ENCODE data around the gene ALDOB.

Gene ALDOB

GRCh38 chr9:101432171-101432570, 3.4 kb downstream of the ALDOB start:
- H3K4me3 ChIP-seq (ENCODE audit: low read length in 2 of 2): no peak overlapping the region
- no peak overlapping the region for H3K4me2 ChIP-seq (ENCODE audit: insufficient read depth, low read length, poor library complexity, severe bottlenecking)
- H3K14ac ChIP-seq (ENCODE audit: low read length): no peak overlapping the region
- H3K4ac ChIP-seq (ENCODE audit: low read length): no peak overlapping the region
- H3K18ac ChIP-seq (ENCODE audit: low read length): no peak overlapping the region
- no peaks in the 10 kb centered on the region for H3K9me3 ChIP-seq (replicated peaks in 1 of 2; ENCODE audit: control insufficient read depth in 2 of 2, insufficient read depth in 1 of 2, low read depth in 1 of 2, low read length in 2 of 2)
- no peak overlapping the region for H2BK12ac ChIP-seq (ENCODE audit: low read length)
- H2BK120ac ChIP-seq (ENCODE audit: low read depth, low read length): no peak overlapping the region
- no peak for DNase-seq (ENCODE audit: low spot score)
- H2BK15ac ChIP-seq (ENCODE audit: low read length): no peak overlapping the region
- no peak overlapping the region for H3K23ac ChIP-seq (ENCODE audit: low read depth, low read length, poor library complexity)
- no peak overlapping the region for H4K8ac ChIP-seq (ENCODE audit: low read depth, low read length)
- H3K9ac ChIP-seq (ENCODE audit: low read depth, low read length, poor library complexity): no peak overlapping the region
- no peak overlapping the region for H2AK5ac ChIP-seq (ENCODE audit: low read depth, low read length)
- no peak overlapping the region for H4K91ac ChIP-seq (ENCODE audit: low read depth, low read length, poor library complexity)
- peaks cover 0 to 21% (median 0%) of the 10 kb centered on the region in 3 experiments for H3K27me3 ChIP-seq (ENCODE audit: control insufficient read depth in 3 of 3, insufficient read depth in 3 of 3, low read depth in 1 of 3, low read length in 3 of 3)
- H3K36me3 ChIP-seq (replicated peaks in 1 of 2; ENCODE audit: control insufficient read depth in 2 of 2, insufficient read depth in 2 of 2, low read length in 2 of 2): no peaks in the 10 kb centered on the region
- H2AFZ ChIP-seq (ENCODE audit: low read length): no peak overlapping the region
- H3K79me1 ChIP-seq (ENCODE audit: low read depth, low read length): no peaks in the 10 kb centered on the region
- no peak overlapping the region for H2BK5ac ChIP-seq (ENCODE audit: low read length)
- H3K4me1 ChIP-seq (ENCODE audit: control insufficient read depth in 2 of 2, insufficient read depth in 1 of 2, low read depth in 1 of 2, low read length in 2 of 2): peaks cover 0 to 2% of the 10 kb centered on the region in 2 donors
- no peak overlapping the region for H3K27ac ChIP-seq (replicated peaks; ENCODE audit: low read length)

- no peak for DNase-seq (ENCODE audit: low spot score)
- Histone ChIP-seq H4K91ac (ENCODE audit: low read depth, low read length, poor library complexity) (no peak overlapping the region), H3K27ac (replicated peaks; ENCODE audit: low read length) (no peak overlapping the region), H3K14ac (ENCODE audit: low read length) (no peak overlapping the region), H3K9me3 (replicated peaks in 1 of 2; ENCODE audit: control insufficient read depth in 2 of 2, insufficient read depth in 1 of 2, low read depth in 1 of 2, low read length in 2 of 2) (no peaks in the 10 kb centered on the region), H3K4me2 (ENCODE audit: insufficient read depth, low read length, poor library complexity, severe bottlenecking) (no peak overlapping the region), H4K8ac (ENCODE audit: low read depth, low read length) (no peak overlapping the region), H2BK120ac (ENCODE audit: low read depth, low read length) (no peak overlapping the region), H3K23ac (ENCODE audit: low read depth, low read length, poor library complexity) (no peak overlapping the region), H3K79me1 (ENCODE audit: low read depth, low read length) (no peaks in the 10 kb centered on the region), H2AK5ac (ENCODE audit: low read depth, low read length) (no peak overlapping the region), H2BK15ac (ENCODE audit: low read length) (no peak overlapping the region), H3K18ac (ENCODE audit: low read length) (no peak overlapping the region), H3K4me3 (ENCODE audit: low read length in 2 of 2) (no peak overlapping the region), H3K4ac (ENCODE audit: low read length) (no peak overlapping the region), H3K27me3 (ENCODE audit: control insufficient read depth in 3 of 3, insufficient read depth in 3 of 3, low read depth in 1 of 3, low read length in 3 of 3) (peaks cover 0 to 21% (median 0%) of the 10 kb centered on the region in 3 experiments), H2BK5ac (ENCODE audit: low read length) (no peak overlapping the region), H3K36me3 (replicated peaks in 1 of 2; ENCODE audit: control insufficient read depth in 2 of 2, insufficient read depth in 2 of 2, low read length in 2 of 2) (no peaks in the 10 kb centered on the region), H2BK12ac (ENCODE audit: low read length) (no peak overlapping the region), H3K4me1 (ENCODE audit: control insufficient read depth in 2 of 2, insufficient read depth in 1 of 2, low read depth in 1 of 2, low read length in 2 of 2) (peaks cover 0 to 2% of the 10 kb centered on the region in 2 donors), H3K9ac (ENCODE audit: low read depth, low read length, poor library complexity) (no peak overlapping the region), H2AFZ (ENCODE audit: low read length) (no peak overlapping the region)
- no CpG with 5 or more reads among the region's 7 CpGs for WGBS, 2 donors (ENCODE audit: extremely low coverage in 2 of 2, insufficient read length in 2 of 2, insufficient replicate concordance in 1 of 2)
Measured at GRCh38 chr9:101429736-101430135, 5.8 kb downstream of the ALDOB start.

- Histone ChIP-seq H3K27ac (replicated peaks; ENCODE audit: low read length) (no peak overlapping the region), H3K9ac (ENCODE audit: low read depth, low read length, poor library complexity) (no peak overlapping the region), H3K4me1 (ENCODE audit: control insufficient read depth in 2 of 2, insufficient read depth in 1 of 2, low read depth in 1 of 2, low read length in 2 of 2) (peaks cover 0 to 2% of the 10 kb centered on the region in 2 donors), H3K23ac (ENCODE audit: low read depth, low read length, poor library complexity) (no peak overlapping the region), H2AFZ (ENCODE audit: low read length) (no peak overlapping the region), H2BK15ac (ENCODE audit: low read length) (no peak overlapping the region), H3K4me3 (ENCODE audit: low read length in 2 of 2) (no peak overlapping the region), H2BK120ac (ENCODE audit: low read depth, low read length) (no peak overlapping the region), H2BK5ac (ENCODE audit: low read length) (no peak overlapping the region), H3K9me3 (replicated peaks in 1 of 2; ENCODE audit: control insufficient read depth in 2 of 2, insufficient read depth in 1 of 2, low read depth in 1 of 2, low read length in 2 of 2) (no peaks in the 10 kb centered on the region), H3K36me3 (replicated peaks in 1 of 2; ENCODE audit: control insufficient read depth in 2 of 2, insufficient read depth in 2 of 2, low read length in 2 of 2) (no peaks in the 10 kb centered on the region), H3K18ac (ENCODE audit: low read length) (no peak overlapping the region), H2AK5ac (ENCODE audit: low read depth, low read length) (no peak overlapping the region), H3K27me3 (ENCODE audit: control insufficient read depth in 3 of 3, insufficient read depth in 3 of 3, low read depth in 1 of 3, low read length in 3 of 3) (peaks cover 0 to 18% (median 0%) of the 10 kb centered on the region in 3 experiments), H3K4ac (ENCODE audit: low read length) (no peak overlapping the region), H2BK12ac (ENCODE audit: low read length) (no peak overlapping the region), H3K4me2 (ENCODE audit: insufficient read depth, low read length, poor library complexity, severe bottlenecking) (no peak overlapping the region), H4K91ac (ENCODE audit: low read depth, low read length, poor library complexity) (no peak overlapping the region), H3K79me1 (ENCODE audit: low read depth, low read length) (no peaks in the 10 kb centered on the region), H3K14ac (ENCODE audit: low read length) (no peak overlapping the region), H4K8ac (ENCODE audit: low read depth, low read length) (no peak overlapping the region)
- no CpG with 5 or more reads among the region's 3 CpGs for WGBS, 2 donors (ENCODE audit: extremely low coverage in 2 of 2, insufficient read length in 2 of 2, insufficient replicate concordance in 1 of 2)
- DNase-seq (ENCODE audit: low spot score): no peak
Measured at GRCh38 chr9:101428909-101429308, 6.7 kb downstream of the ALDOB start.

- H3K9ac ChIP-seq (ENCODE audit: low read depth, low read length, poor library complexity): no peak overlapping the region
- H2BK120ac ChIP-seq (ENCODE audit: low read depth, low read length): no peak overlapping the region
- H3K14ac ChIP-seq (ENCODE audit: low read length): no peak overlapping the region
- H3K9me3 ChIP-seq (replicated peaks in 1 of 2; ENCODE audit: control insufficient read depth in 2 of 2, insufficient read depth in 1 of 2, low read depth in 1 of 2, low read length in 2 of 2): no peaks in the 10 kb centered on the region
- no peak overlapping the region for H4K8ac ChIP-seq (ENCODE audit: low read depth, low read length)
- no peak overlapping the region for H3K18ac ChIP-seq (ENCODE audit: low read length)
- no peak overlapping the region for H2BK12ac ChIP-seq (ENCODE audit: low read length)
- no CpG with 5 or more reads among the region's 3 CpGs for WGBS, 2 donors (ENCODE audit: extremely low coverage in 2 of 2, insufficient read length in 2 of 2, insufficient replicate concordance in 1 of 2)
- peaks cover 0 to 18% (median 0%) of the 10 kb centered on the region in 3 experiments for H3K27me3 ChIP-seq (ENCODE audit: control insufficient read depth in 3 of 3, insufficient read depth in 3 of 3, low read depth in 1 of 3, low read length in 3 of 3)
- no peak overlapping the region for H3K4me2 ChIP-seq (ENCODE audit: insufficient read depth, low read length, poor library complexity, severe bottlenecking)
- H3K23ac ChIP-seq (ENCODE audit: low read depth, low read length, poor library complexity): no peak overlapping the region
- H2BK5ac ChIP-seq (ENCODE audit: low read length): no peak overlapping the region
- peaks cover 0 to 2% of the 10 kb centered on the region in 2 donors for H3K4me1 ChIP-seq (ENCODE audit: control insufficient read depth in 2 of 2, insufficient read depth in 1 of 2, low read depth in 1 of 2, low read length in 2 of 2)
- H3K79me1 ChIP-seq (ENCODE audit: low read depth, low read length): no peaks in the 10 kb centered on the region
- H3K4me3 ChIP-seq (ENCODE audit: low read length in 2 of 2): no peak overlapping the region
- no peaks in the 10 kb centered on the region for H3K36me3 ChIP-seq (replicated peaks in 1 of 2; ENCODE audit: control insufficient read depth in 2 of 2, insufficient read depth in 2 of 2, low read length in 2 of 2)
- no peak overlapping the region for H2AFZ ChIP-seq (ENCODE audit: low read length)
- no peak overlapping the region for H3K4ac ChIP-seq (ENCODE audit: low read length)
- no peak overlapping the region for H2AK5ac ChIP-seq (ENCODE audit: low read depth, low read length)
- no peak overlapping the region for H4K91ac ChIP-seq (ENCODE audit: low read depth, low read length, poor library complexity)
- no peak for DNase-seq (ENCODE audit: low spot score)
- no peak overlapping the region for H2BK15ac ChIP-seq (ENCODE audit: low read length)
- no peak overlapping the region for H3K27ac ChIP-seq (replicated peaks; ENCODE audit: low read length)
Measured at GRCh38 chr9:101427957-101428655, 7.5 kb downstream of the ALDOB start.
